Measurements from ENCODE around the gene ARHGAP15.

The ARHGAP15 gene

DNA sequence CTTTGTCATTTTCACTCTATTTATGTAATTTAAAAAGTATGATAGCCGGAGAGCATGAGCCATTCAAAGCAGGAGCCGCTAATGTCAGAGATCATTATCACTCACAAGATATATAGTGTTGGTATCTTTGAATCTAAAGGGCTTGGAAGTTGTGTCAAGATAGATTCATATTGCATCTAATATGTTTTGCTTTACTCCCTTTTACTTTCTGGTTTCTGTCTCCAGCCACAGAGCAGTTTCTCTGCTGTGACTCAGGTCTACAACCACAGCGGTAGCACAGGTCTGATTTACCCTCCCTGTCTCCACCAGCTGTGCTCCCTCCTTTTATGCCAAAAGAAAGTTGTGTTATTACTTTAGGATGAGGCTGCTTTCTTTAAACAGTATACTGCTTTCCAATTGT, 424.0 kb downstream of the ARHGAP15 start:
- in situ Hi-C loops (cut with HindIII; ENCODE audit: low sequenced_read_pairs), result no loop called here

DNA sequence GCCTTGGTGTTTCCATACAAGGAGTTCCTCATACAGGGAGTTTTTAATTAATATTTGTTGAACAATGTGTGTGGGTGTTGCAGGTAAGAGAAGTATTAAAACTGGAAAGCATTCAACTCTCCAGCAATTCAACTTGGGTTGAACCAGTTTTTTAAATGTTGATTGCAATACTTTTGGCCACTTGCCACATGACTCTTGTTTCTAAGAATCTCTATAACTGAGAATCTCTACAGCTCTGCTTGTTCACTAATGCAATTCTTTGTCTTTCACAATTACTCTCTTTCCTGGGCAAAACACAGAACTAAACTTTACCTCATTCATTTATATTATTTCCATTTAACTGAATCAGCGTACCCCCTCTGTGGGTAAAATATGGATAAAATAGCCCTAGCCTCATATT, 429.4 kb downstream of the ARHGAP15 start:
- in situ Hi-C loops (cut with HindIII; ENCODE audit: low sequenced_read_pairs), result no loop called here

DNA sequence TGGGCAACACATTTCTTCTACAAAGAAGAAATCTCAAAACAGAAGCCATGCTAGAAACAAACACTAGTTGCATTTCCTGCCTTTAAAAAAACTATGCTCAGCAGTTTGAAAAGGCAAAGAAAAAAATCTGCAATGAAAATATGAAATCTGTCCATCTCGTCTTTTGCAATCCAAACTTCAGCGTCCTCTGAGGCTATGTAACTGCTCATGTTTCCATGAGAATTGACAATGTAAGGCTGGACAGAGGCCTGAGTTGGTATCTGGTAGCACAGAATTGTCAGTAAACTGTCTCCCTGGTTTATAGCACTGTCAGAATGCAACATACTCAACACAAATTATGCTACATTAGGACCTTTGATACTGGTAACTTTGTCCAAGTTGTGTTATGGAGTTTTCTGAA, 429.9 kb downstream of the ARHGAP15 start:
- in situ Hi-C loops (cut with HindIII; ENCODE audit: low sequenced_read_pairs), result no loop called here

DNA sequence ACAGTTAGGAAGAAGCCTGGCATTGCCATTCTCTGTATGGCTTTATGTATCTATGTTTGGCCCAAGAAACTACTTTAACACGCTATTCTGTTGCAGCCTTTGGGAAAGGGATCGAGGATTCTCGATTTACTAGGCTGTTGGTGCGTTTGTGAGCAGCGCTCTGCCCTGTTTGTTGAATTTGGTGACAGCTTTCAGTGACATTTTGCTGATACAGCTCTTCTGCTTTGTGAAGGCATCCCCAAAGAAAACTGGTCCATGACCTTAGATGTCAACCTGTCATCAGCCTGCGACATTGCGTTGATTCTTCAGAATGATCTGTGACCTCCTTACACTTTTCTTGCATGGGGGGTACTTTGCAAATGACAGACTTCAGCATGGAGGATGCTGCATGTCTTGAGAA, 431.5 kb downstream of the ARHGAP15 start:
- in situ Hi-C loops (cut with HindIII; ENCODE audit: low sequenced_read_pairs), result no loop called here

DNA sequence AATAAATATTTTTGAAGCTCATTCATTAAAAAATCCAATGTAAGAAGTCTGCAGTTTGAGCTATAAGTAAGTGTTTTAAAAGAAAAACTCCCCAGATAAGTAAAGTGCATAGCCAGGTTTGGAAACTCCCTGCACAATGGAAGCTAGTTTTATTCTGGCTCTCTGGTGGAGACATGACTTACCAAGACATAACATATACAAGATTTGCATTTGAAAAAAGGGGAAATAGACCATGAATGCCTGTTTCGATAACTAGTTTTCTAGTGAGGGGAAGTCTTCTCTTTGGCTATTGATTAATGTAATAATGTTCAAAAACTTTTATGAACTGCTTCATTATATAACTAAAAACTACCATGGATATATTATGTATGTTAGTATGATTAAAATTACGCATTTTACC, 435.2 kb downstream of the ARHGAP15 start:
- in situ Hi-C loops (cut with HindIII; ENCODE audit: low sequenced_read_pairs), result no loop called here

DNA sequence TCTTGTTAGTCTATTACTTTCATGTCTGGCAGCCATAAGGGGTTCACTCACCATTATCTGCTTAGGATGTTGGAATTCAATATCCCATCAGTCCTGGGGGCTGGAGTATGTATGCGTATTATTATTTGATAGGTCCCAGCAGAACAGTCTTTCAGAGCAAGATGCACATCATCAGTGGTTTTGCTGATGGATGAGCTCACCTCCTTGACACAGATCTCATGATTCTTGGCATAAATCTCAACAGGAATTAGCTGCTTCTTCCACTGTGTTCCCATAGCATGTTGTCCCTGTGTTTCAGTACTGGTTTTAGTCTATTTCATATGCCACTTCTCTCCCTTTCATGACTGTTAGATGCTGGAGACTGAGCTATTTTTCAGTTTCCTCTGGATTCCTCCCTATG, 442.5 kb downstream of the ARHGAP15 start:
- in situ Hi-C loops (cut with HindIII; ENCODE audit: low sequenced_read_pairs), result no loop called here

DNA sequence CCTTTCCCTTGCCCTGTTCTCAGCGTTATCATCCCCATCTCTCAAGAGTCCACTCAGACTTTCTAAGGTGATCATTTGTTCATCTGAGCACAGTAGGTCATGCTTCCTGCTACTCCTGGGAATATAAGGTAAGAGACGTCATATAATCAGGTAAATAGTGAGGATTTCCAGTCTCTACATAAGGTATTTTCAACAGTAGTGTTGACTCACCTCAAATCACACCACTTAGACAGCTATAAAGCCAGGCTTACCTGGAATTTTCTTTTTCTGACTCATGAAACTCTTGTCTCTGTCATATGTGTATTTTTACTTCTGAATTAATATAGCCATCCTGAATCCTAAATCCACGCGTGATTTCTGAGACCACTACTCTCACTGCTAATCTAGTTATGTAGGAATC, 443.2 kb downstream of the ARHGAP15 start:
- in situ Hi-C loops (cut with HindIII; ENCODE audit: low sequenced_read_pairs), result no loop called here

DNA sequence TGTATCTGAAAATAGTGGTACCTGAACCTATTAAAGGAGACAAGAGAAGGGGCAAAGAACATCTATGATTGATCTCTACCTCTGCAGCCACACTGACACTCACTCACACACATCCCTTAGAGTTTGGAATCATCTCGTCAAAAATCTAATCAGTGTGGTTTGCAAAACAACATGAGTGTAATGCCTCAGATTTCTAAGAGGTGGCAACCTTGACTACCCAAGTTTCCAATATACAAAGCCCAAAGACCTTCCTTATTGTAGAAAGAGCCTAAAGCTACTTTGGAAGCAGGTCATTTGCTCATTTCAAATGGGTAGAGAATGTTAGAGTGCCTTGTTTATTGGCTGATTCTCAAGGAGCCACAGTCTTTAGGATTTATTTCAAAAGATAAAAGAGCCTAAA, 444.9 kb downstream of the ARHGAP15 start:
- in situ Hi-C loops (cut with HindIII; ENCODE audit: low sequenced_read_pairs), result no loop called here

DNA sequence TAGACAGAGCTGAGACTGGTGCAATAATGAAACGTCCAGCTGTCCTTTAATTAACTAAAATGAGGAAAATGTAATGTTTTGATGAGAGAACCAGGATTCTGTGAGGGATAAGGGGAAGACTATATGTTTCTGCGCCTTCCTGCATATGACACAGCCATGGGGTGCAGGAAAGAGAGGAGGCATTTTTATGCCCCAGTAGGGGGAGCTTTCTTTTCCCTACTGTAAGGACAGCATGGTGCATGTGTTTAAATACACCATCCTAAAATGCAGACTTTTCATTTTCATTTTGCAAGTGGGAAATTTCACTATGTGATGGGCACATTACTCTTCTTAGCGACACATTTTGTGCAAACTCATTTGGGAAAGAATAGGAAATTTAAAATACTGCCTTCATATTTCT, 446.1 kb downstream of the ARHGAP15 start:
- in situ Hi-C loops (cut with HindIII; ENCODE audit: low sequenced_read_pairs), result no loop called here

DNA sequence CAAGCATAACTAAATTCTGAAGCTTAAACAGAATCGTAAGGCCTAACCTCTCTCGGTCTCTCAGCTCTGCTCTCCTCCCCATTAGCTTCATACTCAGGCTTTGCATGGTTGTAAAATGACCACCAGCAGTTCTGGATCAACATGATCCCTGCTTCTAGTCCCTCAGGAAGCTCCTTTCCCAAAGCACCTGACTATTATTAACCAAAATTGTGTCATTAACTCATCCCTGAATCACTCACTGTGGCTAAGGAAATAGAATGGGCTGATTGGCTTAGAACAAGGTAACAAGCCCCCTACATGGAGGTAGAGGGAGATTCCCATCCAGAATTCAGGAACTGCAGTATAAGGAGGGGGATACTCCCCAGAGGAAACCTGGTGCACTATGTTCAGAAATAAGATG, 448.3 kb downstream of the ARHGAP15 start:
- in situ Hi-C loops (cut with HindIII; ENCODE audit: low sequenced_read_pairs), result no loop called here

DNA sequence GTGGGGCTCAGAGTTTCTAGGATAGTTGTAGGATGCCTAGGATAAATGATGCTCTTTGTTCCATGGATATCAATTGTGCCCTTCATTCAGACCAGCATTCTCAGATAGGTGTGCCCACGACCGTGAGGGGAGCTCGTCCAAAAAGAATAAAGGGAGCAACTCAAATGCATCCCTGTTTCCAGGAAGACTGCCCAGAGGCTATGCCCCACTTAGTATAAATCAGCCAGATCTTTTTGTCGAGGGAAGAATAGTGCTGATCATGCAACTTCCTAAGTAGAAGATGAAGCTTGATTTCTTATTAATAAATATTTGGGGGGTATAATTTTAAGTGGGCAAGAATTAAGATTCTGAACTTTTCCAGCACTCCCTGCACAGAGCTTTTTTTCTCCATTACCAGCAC, 450.2 kb downstream of the ARHGAP15 start:
- in situ Hi-C loops (cut with HindIII; ENCODE audit: low sequenced_read_pairs), result no loop called here

DNA sequence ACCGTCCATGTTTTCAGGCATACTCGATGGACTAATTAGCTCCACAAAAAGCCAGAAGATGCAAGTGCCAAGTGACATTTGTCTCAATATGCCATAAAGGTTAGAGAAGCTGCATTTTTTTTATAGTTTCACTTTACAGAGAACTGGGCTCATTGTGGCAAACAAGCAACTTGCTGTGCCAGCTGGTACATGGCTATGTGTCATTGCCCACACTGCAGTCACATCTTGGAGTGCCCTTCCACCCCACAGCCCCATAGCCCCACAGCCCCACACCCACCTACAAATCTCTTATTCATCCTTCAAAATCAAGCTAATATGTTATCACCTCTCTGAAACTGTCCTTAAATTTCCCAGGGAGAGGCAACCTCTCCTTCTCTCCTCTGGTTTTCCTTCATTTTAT, 451.9 kb downstream of the ARHGAP15 start:
- in situ Hi-C loops (cut with HindIII; ENCODE audit: low sequenced_read_pairs), result no loop called here

DNA sequence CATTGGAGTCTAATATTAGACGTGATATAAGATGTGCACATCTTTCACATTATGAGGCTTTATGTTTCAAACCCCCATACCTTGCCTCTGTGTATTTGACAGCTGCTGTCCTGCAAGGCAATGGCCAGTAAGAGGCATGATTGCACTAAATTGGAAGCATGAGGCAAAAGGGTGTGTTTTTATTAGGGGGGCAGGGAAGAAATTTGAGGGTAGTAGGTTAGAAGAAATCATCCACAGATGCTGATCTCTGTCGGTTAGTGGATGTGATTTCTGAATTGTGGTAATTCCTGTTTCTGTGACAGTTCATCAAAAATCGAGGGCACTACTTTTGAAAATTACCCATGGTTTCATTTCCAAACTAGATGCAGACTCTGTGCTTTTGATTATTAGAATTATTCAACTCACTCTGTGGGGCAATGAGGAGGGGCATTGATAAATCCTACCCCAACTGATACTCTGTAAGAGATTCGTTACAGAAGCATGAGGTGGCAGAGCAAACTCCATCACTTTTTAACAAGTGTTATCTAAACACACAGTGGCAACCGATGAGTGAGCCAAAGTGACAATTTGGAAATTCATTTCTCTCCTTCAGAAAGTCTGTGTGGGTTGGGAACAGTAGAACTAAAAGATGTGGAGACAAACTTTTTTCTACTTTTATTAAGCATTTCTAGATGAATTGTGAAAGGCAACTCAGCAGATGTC, 453.0 kb downstream of the ARHGAP15 start:
- in situ Hi-C loops (cut with HindIII; ENCODE audit: low sequenced_read_pairs), result no loop called here

DNA sequence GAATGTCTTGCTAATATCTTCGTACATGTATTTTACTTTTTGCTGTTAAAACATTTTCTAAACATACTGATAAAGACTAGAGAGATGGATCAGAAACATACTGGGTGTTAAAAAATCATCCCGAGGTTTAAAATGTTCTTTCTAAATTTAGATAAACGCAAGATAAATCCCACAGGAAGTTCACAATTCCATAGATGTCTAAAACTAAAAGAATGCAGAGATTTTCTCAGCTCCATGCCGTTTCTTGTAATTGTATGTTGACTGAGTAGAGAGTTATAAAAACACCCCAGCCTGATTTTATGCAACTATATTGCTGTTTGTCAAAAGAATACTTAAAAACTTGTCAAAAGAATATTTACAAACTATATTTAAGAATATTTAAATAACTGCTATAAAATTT, 455.7 kb downstream of the ARHGAP15 start:
- in situ Hi-C loops (cut with HindIII; ENCODE audit: low sequenced_read_pairs), result no loop called here

DNA sequence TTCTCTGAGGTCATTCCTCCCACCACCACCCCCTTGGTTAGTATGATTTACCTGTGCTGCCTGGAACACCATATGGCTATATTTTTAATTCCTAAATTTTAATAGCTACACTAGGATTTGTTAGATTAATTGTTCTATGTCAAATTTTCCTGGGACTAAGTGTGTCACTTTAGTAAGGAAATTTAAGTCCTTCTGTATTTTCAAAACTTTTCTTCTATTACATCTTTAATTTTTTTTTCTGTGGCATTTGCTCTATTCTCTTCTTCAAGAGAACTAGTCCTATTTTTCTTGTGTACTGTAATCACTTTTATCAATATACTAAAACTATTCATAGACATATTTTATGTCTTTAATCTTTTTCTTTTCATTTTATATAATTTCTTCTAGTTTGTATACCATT, 456.9 kb downstream of the ARHGAP15 start:
- in situ Hi-C loops (cut with HindIII; ENCODE audit: low sequenced_read_pairs), result no loop called here

DNA sequence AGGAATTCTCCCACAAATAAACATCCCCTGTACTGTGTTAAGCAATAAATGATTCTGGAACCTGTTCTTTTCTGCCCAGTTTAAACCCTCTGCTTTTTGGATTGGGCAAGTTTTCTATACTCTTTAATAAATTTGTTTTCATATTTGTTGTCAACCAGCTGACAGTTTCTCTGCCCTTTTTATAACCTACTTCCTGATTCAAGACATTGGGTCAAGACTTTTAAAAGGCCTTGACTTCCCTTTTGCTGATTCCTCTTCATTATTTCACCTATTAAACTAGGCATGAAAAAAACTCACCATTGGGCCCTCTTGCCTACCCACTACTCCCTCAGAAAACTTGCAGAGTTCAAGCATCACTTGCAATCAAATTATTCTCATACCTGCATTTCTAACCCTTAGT, 459.5 kb downstream of the ARHGAP15 start:
- in situ Hi-C loops (cut with HindIII; ENCODE audit: low sequenced_read_pairs), result no loop called here

DNA sequence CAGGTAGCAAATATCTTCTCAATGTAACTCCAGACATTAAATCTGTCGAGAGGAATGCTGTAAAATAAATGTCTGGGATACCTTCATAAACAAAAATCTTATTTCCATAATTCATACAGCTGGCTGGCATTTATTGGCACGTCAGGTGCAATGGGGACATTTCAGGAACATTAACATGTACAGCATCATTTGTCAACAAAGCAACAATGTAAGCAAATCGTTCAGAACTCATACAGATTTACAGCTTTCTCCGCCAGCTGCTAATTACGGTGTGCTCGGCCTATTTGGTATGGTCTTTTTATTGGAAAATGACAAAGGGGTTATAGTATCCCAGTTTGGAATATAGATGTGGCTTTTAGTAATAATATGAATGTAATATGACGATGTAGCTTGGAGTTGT, 464.9 kb downstream of the ARHGAP15 start:
- in situ Hi-C loops (cut with HindIII; ENCODE audit: low sequenced_read_pairs), result no loop called here

DNA sequence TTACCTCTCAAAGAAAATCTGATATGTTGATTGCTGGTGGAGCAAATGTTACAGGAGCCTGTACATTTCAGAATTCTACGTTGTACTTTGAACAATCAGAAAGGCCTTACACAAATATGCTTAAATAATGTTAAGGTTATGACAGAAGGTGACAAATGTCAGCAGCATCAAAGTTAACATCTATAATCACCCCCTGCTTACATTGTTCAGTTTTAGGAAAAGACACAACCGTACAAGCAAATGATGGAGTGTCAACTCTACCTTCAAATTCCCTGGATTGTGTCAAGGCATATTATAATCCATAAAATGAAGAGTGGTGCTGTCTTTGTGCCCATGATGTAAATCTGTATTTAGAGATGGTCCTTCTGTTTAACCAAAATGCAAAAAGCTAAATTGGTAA, 465.5 kb downstream of the ARHGAP15 start:
- in situ Hi-C loops (cut with HindIII; ENCODE audit: low sequenced_read_pairs), result no loop called here

DNA sequence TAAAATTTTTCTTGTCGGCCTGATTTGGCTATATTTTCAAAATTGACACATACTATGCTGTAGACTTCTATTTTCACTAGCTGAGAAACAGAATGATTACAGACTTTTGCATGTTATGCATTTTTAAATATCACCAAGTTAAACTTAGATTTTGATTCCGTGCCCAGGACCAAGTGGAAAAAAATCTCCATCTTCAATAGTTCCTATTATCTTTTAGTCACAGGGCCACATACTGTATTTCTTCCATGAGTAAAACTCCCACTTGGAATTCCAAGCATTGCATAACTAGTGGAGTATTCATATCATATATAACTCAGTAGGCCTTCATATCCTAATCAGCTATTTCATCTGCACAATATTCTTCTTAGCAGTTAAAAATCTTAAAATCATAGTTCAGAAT, 470.9 kb downstream of the ARHGAP15 start:
- in situ Hi-C loops (cut with HindIII; ENCODE audit: low sequenced_read_pairs), result no loop called here

DNA sequence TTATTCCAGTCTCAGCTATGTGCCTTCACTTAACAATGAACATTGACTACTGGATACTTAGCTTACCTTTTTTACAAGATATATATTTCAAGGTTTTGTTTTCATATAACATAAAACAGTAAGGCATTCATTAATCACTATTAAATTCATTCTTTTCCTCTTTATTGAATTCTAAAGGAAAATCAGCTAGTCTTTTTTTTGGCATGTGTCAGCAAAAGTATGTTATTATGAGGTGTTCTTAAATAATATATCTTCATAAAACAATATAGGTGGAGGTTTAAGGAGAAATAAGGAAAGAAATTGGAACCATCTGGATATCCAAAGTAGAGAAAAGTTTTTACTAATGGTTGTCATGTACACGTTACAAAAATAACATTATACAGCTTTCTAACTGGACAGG, 472.6 kb downstream of the ARHGAP15 start:
- in situ Hi-C loops (cut with HindIII; ENCODE audit: low sequenced_read_pairs), result no loop called here

DNA sequence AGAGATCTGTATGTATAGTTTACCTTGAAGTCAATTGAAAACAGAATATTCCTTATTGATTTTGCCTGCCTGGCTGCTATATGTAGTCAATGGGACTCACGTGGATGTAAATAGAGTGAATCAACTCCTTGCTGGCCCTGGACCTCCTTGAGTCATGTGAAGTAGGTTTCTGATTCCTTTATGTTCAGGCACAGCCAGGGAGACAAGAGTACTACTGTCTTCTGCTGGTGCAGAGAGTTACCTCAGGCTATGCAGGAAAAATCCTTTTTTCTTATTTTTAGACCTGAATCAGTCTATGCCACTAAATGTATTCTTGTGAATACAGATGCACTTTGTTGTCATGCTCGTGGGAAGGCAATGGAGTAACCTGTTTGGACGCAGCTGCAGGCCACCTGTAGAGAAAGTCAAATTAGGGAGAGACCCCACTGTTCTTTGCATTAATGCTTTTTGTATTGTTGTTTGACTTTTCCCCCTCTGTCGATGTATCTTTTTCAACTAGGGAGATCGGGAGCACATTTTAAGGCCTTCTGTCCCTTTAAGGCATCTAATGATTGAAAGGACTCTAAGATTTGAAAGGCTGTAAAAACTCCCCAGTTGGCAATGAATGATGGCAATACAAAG, 473.9 kb downstream of the ARHGAP15 start:
- in situ Hi-C loops (cut with HindIII; ENCODE audit: low sequenced_read_pairs), result no loop called here

DNA sequence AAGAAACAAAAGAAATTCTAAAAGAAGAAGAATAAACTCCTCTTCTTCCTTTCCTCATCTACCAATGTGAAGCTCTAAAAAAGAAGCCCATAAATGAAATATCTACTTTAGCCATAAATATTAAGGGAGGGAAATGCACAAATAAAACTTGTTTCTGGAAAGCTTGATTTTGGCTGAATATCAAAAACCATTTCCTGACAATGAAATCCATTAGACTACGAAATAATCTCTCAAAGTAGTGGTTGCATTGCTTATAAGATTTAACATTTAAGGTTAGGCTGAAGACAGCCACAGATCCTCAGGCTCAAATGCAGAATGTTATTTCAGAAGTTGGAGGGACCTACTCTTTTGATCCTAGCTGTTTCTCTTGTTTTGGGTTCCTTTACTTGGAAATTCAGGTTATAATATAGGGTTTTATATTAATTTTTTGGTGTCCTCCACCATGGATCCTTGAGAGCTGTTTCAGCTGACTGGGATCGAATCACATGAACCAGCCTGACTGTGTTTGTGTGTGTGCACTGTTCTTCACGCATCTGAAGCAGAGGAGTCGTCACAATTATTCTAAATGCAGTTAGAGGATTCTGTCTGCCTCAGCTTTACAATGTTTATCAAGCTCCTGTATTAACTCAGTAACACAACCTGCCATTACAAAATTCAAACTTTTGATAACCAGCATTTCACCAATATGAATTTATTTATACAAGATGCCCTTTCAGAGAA, 474.8 kb downstream of the ARHGAP15 start:
- in situ Hi-C loops (cut with HindIII; ENCODE audit: low sequenced_read_pairs), result no loop called here
